Mucosa of rectum (tissue), 2 donors: ENCODE measurements around the gene COTL1.

ENCODE experiments used
- H3K27ac ChIP-seq, 2 donors: one replicate each; pipeline ENCODE4 v1.7.0; 2013; ENCODE audit warnings: inconsistent platforms in 2 of 2, low read depth in 2 of 2, low read length in 2 of 2
- H3K27me3 ChIP-seq, 2 donors: one replicate each; pipeline ENCODE4 v1.7.0; 2013; ENCODE audit warnings: low read length in 2 of 2; ENCODE audit not compliant: control insufficient read depth in 2 of 2, insufficient read depth in 2 of 2
- H3K36me3 ChIP-seq, 2 donors: one replicate each; pipeline ENCODE4 v1.7.0; 2013; ENCODE audit warnings: low read length in 2 of 2; ENCODE audit not compliant: control insufficient read depth in 2 of 2, insufficient read depth in 2 of 2
- H3K4me1 ChIP-seq, 2 donors: one replicate each; pipeline ENCODE4 v1.7.0; 2013; ENCODE audit warnings: low read length in 2 of 2, mild to moderate bottlenecking in 1 of 2; ENCODE audit not compliant: control insufficient read depth in 2 of 2, insufficient read depth in 2 of 2
- H3K4me3 ChIP-seq, 2 donors: one replicate each; pipeline ENCODE4 v1.7.0; 2013; ENCODE audit warnings: low read length in 2 of 2
- H3K9ac ChIP-seq, 2 donors: one replicate each; pipeline ENCODE4 v1.7.0; 2013; ENCODE audit warnings: low read length in 2 of 2, low read depth in 1 of 2, mild to moderate bottlenecking in 1 of 2
- H3K9me3 ChIP-seq, 2 donors: one replicate each; pipeline ENCODE4 v1.7.0; 2013; ENCODE audit warnings: low read length in 2 of 2; ENCODE audit not compliant: control insufficient read depth in 2 of 2
- donor health status: healthy.
- donor health status: Normal muscosa, but diverticular disease.

Gene COTL1

DNA sequence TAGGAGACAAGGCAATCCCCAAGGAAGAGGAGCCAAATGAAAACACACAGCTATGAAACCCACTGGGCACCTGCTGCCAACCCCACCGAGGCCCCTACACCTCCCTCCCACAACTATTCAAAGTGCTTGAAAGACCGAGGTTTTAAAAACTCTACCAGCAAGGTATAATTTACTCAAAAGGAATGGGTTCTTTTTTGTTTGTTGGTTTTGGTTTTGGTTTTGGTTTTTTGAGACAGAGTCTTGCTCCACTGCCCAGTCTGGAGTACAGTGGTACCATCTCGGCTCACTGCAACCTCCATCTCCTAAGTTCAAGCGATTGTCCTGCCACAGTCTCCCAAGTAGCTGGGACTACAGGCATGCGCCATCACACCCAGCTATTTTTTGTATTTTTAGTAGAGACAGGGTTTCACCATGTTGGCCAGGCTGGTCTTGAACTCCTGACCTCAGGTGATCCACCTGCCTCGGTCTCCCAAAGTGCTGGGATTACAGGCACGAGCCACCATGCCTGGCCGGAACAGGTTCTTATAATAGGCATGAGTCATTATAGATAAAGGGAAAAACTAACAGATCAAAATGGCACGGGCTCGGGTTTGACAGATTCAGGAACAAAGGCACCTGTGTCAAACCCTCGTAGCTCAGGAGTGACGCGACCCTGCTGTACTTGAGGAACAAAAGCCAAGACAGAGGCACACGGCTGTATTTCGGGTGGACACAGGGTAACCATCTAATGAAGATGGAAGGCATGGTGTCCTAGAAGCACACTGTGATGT lies 40.7 kb downstream of the COTL1 start:
- no peaks in the 10 kb centered on the region for H3K36me3 ChIP-seq
- no peaks in the 10 kb centered on the region for H3K27me3 ChIP-seq
- no peak overlapping the region for H3K27ac ChIP-seq
- no peak overlapping the region for H3K9ac ChIP-seq
- H3K9me3 ChIP-seq: no peaks in the 10 kb centered on the region
- H3K4me3 ChIP-seq: no peak overlapping the region
- H3K4me1 ChIP-seq: peaks cover 0 to 3% of the 10 kb centered on the region in 2 donors

DNA sequence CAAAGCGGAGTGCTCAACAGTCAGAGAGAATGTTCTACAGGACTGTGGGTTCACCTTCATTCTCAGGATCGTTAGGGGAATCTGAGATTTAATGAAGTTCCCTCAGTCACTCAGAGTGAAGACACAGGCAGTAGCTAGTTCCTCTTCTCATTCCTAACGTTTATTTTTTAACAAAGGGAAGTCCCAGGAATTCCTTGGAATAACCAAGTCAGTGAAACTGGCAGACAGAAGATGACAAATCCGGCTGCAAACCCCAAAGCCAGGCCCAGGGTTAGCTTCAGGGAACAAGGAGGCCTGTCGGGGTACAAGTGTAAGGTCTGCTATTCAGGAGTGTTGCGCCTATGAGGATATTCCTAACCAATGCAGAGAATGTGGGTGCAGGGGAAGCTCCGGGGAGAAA lies 42.0 kb downstream of the COTL1 start:
- Histone ChIP-seq H3K27me3 (no peaks in the 10 kb centered on the region), H3K4me3 (no peak overlapping the region), H3K27ac (no peak overlapping the region), H3K9ac (no peak overlapping the region), H3K9me3 (no peaks in the 10 kb centered on the region), H3K4me1 (peaks cover 0 to 3% of the 10 kb centered on the region in 2 donors), H3K36me3 (peaks cover 0 to 2% of the 10 kb centered on the region in 2 donors)

DNA sequence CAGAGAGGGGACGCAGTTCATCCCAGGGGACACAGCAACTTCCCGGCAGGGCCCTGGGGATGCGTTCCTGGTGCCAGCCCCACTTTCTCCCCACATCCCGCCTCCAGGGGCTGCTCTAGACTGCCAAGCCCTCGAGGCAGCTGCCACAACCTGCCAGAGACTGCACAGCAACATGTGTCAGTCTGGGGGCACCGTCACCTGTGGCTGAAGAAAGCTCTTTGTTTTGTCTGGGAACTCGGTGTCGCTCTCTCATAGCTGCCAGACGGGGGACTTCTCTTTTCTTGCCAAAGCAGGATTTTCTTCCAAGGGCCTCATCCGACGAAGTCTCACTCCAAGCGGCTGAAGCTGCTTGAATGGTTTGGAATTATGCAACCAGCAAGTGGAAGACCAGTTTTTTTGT lies 43.7 kb downstream of the COTL1 start:
- Histone ChIP-seq H3K9ac (no peak overlapping the region), H3K4me1 (peaks cover 3 to 9% of the 10 kb centered on the region in 2 donors), H3K27me3 (no peaks in the 10 kb centered on the region), H3K36me3 (peaks cover 0 to 4% of the 10 kb centered on the region in 2 donors), H3K27ac (no peak overlapping the region), H3K9me3 (no peaks in the 10 kb centered on the region), H3K4me3 (no peak overlapping the region)

DNA sequence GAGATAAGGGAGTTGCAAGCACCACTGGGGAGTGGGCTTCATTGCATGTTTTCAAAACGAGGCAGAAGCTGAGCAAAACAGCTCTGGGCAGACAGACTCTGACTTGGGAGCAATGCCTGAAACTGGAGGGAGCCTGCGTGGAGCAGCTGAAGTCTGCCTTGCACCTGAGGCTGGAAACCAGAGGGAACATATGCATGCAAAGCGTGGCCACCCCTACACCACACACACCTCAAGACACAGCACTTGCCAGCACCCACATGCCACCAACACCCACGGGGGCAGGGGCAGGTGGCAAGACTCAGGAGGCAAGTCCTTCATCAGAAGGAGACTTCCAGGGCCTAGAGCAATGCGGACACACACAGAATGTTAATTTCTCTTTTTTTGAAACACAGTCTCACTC lies 45.8 kb downstream of the COTL1 start:
- H3K9ac ChIP-seq: no peak overlapping the region
- no peaks in the 10 kb centered on the region for H3K27me3 ChIP-seq
- peaks cover 13 to 16% of the 10 kb centered on the region in 2 donors for H3K4me1 ChIP-seq
- no peak overlapping the region for H3K27ac ChIP-seq
- H3K36me3 ChIP-seq: peaks cover 0 to 4% of the 10 kb centered on the region in 2 donors
- no peaks in the 10 kb centered on the region for H3K9me3 ChIP-seq
- H3K4me3 ChIP-seq: no peak overlapping the region

DNA sequence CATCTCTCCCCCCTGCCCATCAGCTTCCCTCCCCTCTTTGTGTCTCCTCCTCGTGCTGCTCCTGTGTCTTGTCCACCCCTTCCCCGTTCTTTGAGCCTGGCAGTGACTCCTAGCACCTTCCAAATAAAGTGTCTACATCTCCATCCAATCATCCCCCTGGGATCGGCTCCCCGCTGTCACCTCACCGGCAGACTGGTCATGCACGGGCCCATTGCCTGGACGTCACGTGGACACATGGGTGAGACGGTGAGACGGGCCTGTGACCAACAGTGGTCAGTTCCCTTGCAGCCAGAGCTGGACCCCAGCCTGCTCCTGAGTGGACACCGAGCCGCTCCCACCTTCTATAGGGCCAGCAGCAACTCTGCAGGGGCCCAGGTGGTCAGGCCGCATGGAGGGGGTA lies 46.4 kb downstream of the COTL1 start:
- no peak overlapping the region for H3K9ac ChIP-seq
- H3K36me3 ChIP-seq: peaks cover 3 to 4% of the 10 kb centered on the region in 2 donors
- no peaks in the 10 kb centered on the region for H3K9me3 ChIP-seq
- H3K27ac ChIP-seq: no peak overlapping the region
- H3K4me1 ChIP-seq: peaks cover 13 to 16% of the 10 kb centered on the region in 2 donors
- H3K27me3 ChIP-seq: no peaks in the 10 kb centered on the region
- H3K4me3 ChIP-seq: no peak overlapping the region

DNA sequence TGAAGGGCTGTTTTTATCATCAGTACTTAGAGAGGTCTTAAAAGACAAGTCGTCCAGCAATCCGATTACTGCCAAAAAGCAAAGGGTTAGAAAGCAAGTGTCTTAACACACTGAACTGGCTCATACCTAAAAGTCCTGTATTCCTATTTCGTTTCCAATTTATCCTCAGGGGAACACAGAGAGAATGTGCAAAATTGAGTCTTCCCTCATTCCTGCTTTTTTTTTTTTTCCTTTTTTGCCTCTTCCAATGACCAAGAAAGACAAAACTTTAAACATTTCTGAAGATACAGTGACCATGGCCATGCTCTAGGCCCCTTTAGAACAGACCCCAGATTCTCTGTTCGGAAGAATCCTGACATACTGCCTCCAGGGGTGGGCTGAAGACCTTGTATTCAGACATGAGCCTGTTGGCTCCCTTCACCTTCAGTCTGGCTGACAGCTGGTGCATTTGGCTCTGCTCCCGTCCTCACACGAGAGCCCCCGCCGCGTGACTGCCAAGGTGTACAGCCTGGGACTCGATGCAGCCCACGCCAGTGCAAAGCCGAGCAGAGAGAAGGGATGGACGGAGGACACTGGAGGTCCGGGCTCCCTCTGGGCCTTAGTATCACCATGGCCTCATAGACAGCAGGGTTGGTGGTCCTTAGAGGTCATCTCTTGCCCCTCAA lies 47.0 kb downstream of the COTL1 start:
- peaks cover 3 to 5% of the 10 kb centered on the region in 2 donors for H3K36me3 ChIP-seq
- H3K9me3 ChIP-seq: no peaks in the 10 kb centered on the region
- no peaks in the 10 kb centered on the region for H3K27me3 ChIP-seq
- peak overlapping the region; percentile 76 to 88 for H3K27ac ChIP-seq
- peaks cover 16 to 18% of the 10 kb centered on the region in 2 donors for H3K4me1 ChIP-seq
- H3K9ac ChIP-seq: no peak overlapping the region
- H3K4me3 ChIP-seq: no peak overlapping the region

DNA sequence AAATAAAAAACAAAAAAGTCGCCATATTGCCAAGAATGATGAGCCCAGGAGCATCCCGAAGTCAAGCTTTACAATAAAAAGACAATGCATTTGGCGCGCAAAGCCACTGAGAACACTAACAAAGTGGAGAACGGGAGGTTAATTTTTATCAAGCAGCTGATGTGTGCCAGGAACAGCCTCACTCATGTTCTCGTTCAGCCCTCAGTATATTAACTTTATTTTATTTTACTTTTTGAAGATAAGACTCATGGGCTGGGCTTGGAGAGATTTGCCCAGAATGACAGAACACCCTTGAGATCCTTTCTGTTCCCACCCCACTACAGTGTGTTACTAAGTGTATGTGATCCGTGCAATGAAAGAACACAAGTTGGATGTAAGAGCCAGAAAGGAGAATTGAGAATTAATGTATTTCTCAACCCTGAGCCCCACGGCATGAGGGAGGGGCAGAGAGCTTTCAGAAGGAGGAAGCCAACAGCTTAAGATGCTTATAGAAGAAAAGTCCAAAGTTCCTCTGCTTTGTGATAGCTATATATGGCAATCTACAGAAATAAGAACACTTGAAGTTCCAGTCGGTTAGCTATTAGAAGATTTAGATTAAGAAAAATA lies 48.4 kb downstream of the COTL1 start:
- H3K4me3 ChIP-seq: peak overlapping the region; percentile 44 to 47
- peak overlapping the region; percentile 76 to 88 for H3K27ac ChIP-seq
- H3K9me3 ChIP-seq: no peaks in the 10 kb centered on the region
- H3K36me3 ChIP-seq: peaks cover 3 to 9% of the 10 kb centered on the region in 2 donors
- no peaks in the 10 kb centered on the region for H3K27me3 ChIP-seq
- H3K9ac ChIP-seq: no peak overlapping the region
- H3K4me1 ChIP-seq: peaks cover 16 to 22% of the 10 kb centered on the region in 2 donors

DNA sequence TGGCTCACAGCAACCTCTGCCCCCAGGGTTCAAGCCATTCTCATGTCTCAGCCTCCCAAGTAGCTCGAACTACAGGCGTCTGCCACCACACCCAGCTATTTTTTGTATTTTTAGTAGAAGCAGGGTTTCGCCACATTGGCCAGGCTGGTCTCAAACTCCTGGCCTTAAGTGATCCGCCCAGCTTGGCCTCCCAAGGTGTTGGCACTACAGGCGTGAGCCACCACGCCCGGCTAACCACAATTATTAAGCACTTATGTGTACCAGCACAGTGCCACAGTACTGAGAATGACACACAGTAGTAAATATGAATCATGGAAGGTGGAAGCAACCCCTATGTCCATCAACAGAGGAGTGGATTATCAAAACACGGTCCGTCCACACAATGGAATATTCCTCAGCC lies 49.8 kb downstream of the COTL1 start:
- H3K4me1 ChIP-seq: peaks cover 16 to 22% of the 10 kb centered on the region in 2 donors
- H3K27ac ChIP-seq: peak overlapping the region; percentile 76 to 88
- H3K9me3 ChIP-seq: no peaks in the 10 kb centered on the region
- peaks cover 3 to 11% of the 10 kb centered on the region in 2 donors for H3K36me3 ChIP-seq
- H3K9ac ChIP-seq: no peak overlapping the region
- no peaks in the 10 kb centered on the region for H3K27me3 ChIP-seq
- no peak overlapping the region for H3K4me3 ChIP-seq

DNA sequence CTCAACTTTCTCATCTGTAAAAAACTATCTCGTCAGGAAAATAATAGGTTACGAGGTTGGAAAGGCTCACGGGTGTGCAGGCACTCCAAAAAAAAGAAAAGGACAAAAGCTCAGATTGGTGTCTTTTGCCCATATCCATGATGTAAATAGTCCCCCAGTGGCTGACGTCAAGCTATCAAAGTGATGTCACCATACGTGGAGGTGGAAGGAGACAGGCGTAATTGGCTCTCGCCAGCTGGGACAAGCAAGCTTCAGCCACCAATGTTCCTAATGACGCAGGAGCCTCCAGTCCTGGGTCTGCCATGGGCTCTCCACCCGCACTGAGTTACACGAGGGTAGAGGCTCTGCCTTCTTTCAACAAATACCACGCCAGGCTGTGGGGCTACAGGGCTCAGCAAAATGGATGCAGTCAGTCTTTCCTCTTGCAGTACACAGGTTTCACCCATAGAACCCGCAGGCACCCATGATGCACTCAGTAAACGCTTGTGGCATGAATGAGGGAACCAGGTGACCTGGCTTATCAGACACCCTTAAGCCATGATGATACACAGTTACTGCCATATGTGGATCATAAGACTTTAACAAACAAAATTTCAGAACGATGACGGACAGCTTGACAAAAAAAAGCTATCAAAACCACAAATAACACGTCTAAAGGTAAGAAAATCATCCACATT lies 50.5 kb downstream of the COTL1 start:
- H3K27me3 ChIP-seq: no peaks in the 10 kb centered on the region
- H3K4me3 ChIP-seq: no peak overlapping the region
- no peak overlapping the region for H3K9ac ChIP-seq
- H3K4me1 ChIP-seq: peaks cover 17 to 22% of the 10 kb centered on the region in 2 donors
- peaks cover 3 to 11% of the 10 kb centered on the region in 2 donors for H3K36me3 ChIP-seq
- no peak overlapping the region for H3K27ac ChIP-seq
- H3K9me3 ChIP-seq: no peaks in the 10 kb centered on the region
